ENCODE measurements around the gene ELP6.
"Not testable (repeated sequence)": the region's sequence is repeated elsewhere in the genome, so short reads cannot be mapped to it uniquely, and the experiment has no call there.

ELP6 gene

DNA sequence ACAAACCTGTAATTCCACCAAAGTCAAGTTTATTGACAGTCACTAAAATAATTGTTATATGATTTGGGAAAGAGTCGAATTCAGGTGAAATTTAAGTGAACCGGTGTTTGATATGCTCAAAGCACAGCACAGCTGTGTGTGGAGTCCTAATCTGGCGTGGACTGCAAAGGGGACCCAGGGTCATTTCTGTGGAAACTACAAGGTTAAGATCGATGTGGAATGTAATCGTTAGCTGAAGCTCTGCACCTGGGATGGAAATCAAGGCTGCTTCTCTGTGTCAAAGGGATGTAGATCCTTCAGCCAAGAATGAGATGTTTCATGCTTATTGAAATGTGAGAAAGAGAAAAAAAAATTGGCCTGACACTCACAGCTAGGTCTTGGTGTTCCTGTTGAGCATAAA is 1.6 kb upstream of the ELP6 start:
- in situ Hi-C loops (cut with HindIII; ENCODE audit: low sequenced_read_pairs) = no loop called here

DNA sequence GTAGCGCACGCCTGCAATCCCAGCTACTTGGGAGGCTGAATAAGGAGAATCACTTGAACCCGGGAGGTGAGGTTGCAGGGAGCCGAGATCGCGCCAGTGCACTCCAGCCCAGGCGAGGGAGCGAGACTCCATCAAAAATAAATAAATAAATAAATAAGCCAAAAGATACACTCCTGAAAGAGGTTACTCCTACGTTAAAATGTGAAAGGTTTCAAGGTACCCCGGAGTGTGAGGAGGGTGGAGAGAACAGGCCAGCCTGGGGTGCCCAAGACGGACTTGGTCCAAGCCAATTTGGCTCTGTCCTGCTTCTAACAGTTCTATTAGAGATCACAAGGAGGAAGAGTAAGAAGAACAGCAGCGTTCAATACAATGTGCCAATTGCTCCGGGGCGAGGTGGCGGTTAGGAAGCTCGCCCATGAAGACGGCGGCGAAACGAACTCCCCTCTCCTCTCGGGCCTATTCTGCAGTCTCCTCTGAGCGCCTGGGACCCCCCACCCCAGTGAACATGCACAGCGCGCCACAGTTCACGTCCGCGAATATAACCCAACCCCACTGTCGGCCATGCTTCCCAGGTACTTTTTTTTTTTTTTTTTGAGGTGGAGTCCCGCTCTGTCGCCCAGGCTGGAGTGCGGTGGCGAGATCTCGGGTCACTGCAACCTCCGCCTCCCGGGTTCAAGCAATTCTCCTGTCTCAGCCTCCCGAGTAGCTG is 942 bp downstream of the ELP6 start:
- in situ Hi-C loops (cut with HindIII; ENCODE audit: low sequenced_read_pairs) = no loop called here

DNA sequence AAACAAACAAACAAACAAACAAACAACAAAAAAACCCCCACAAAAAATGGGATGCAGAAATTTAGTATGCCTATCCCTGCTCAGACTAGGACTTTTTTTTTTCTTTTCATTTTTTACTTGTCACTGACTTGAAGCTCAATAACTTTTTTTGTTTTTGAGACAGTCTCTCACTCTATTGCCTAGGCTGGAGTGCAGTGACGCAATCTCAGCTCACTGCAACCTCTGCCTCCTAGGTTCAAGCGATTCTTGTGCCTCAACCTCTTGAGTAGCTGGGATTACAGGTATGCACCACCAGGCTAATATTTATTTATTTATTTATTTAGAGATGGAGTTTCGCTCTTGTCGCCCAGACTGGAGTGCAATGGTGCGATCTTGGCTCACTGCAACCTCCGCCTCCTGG is 8.2 kb downstream of the ELP6 start:
- in situ Hi-C loops (cut with HindIII; ENCODE audit: low sequenced_read_pairs) = not testable (repeated sequence)

DNA sequence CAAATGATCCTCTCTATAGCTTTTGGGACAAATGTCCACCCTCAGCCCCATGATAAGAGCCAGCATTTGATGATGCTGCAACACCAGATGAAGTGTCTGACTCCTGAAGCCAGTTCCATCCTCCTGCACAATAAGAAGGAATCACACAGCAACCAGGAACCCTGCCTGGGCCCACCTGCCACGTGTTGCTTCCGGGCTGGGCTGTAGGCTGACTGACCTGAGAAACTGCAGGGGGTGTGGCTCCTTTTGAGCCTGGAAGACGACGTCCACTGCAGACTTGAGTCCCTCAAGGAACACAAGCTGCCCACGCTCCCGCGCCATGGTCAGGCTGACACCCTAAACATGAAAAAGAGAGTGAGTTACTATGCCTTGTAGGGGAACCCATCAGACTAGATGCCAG is 9.4 kb downstream of the ELP6 start:
- in situ Hi-C loops (cut with HindIII; ENCODE audit: low sequenced_read_pairs) = no loop called here

DNA sequence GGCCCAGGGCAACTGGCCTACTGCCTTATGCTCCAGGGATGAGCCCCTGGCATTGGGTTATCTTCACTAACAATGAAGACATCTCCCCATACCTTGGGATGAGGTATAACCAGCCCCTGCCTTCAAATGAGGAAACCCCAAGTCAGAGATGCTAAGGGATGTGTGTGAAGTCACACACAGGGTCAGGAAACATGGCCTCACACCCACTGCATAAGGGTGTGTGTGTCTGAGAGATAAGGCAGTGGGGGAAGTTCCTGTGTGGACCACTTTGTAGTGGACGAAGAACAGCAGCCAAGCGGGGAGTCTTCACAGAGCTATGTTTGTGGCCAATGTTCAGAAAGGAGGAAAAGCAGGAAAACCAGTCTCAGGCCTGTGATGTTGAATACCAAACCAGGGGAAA is 10.5 kb downstream of the ELP6 start:
- in situ Hi-C loops (cut with HindIII; ENCODE audit: low sequenced_read_pairs) = no loop called here

DNA sequence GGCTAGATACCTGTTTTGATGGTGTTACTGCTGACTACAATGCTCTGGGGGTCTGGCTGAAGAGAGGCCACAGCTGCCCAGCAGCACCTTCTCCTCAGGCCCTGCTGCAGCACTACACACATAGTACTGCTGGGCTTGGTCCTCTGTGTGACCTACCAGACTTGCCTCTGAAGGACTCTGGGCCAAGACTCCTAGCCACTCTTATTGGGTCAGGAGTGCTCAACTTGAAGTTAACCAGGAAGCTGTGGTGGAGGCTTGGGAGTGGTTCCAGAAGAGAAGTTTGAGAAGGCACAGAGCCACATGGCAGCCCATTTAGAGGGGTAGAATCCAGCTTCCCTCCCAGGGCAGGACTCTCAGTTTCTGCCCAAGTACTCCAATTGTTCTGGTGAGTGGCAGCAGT is 16.6 kb downstream of the ELP6 start:
- in situ Hi-C loops (cut with HindIII; ENCODE audit: low sequenced_read_pairs) = no loop called here

DNA sequence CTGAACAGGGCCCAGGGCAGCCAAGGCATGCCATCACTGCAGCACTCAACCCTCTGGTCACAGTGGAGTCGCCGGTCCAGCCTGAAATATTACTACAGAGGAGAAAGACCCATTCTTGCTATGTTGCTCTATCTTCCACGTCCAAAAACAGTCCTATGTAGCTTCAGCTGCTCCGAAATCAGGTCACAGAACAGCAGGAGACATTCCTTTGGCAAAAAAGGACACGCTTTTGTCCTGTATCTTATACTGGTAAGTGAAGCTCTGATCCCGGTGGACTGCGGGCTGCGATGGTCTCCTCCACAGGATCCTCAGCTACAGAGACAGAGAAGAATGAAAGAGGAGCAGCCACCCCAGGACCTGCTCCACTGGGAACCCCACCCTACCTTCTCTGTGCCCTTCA is 17.6 kb downstream of the ELP6 start:
- in situ Hi-C loops (cut with HindIII; ENCODE audit: low sequenced_read_pairs) = no loop called here

DNA sequence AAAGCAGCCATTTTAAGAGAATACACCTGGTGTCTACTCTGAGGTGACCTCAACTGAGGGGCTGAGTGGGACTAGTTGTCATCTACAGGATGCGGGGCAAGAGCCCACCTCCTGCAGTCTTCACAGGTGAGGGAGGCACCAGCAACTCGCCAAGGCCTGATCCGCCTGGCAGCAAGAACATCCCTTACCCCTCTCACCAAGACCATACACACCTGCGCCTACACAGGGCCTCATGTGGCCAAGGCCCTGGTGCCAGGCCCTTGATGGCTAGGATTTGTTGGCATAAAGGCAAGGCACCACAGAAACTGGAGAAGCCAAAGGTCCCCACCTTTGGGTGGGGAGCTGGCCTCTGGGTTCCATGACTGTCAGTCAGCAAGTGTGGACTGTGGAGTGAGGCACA is 18.4 kb downstream of the ELP6 start:
- in situ Hi-C loops (cut with HindIII; ENCODE audit: low sequenced_read_pairs) = no loop called here

DNA sequence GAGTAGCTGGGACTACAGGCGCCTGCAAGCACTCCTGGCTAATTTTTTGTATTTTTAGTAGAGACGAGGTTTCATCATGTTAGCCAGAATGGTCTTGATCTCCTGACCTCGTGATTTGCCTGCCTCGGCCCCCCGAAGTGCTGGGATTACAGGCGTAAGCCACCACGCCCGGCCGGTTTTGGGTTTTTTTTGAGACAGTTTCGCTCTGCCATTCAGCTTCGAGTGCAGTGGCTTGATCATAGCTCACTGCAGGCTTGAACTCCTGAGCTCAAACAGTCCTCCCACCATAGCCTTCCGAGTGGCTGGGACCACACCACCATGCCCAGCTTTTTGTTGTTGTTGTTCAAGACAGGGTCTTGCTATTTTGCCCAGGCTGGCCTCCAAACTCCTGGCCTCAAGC is 21.7 kb downstream of the ELP6 start:
- in situ Hi-C loops (cut with HindIII; ENCODE audit: low sequenced_read_pairs) = no loop called here

DNA sequence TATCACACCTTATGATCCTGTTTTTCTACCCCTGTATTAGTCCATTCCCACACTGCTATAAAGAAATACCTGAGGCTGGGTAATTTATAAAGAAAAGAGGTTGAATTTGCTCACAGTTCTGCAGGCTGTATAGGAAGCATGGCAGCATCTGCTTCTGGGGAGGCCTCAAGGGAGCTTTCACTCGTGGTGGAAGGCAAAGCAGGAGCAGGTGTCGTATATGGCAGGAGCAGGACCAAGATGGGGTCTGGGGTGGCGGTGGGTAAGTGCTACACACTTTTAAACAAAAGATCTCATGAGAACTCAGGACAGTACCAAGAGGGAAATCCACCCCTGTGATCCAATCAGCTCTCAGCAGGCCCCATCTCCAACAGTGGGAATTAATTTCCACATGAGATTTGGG is 22.3 kb downstream of the ELP6 start:
- in situ Hi-C loops (cut with HindIII; ENCODE audit: low sequenced_read_pairs) = no loop called here

DNA sequence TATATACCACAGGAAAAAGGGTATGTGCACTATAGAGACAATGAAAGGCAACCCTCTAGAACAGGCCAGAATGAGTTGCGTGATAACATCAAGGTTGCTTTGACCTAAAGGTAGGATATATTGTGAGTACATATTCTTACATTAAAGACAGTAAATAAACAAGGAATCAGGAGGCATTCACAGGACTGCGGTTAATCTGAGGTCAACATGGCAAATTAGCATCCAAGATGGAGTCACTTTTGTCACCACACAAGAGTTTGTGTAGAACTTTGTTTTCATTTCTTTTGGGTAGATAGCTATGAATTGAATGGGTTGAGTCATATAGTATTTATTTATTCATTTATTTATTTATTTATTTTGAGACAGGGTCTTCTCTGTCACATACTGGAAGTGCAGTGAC is 26.2 kb downstream of the ELP6 start:
- in situ Hi-C loops (cut with HindIII; ENCODE audit: low sequenced_read_pairs) = no loop called here

DNA sequence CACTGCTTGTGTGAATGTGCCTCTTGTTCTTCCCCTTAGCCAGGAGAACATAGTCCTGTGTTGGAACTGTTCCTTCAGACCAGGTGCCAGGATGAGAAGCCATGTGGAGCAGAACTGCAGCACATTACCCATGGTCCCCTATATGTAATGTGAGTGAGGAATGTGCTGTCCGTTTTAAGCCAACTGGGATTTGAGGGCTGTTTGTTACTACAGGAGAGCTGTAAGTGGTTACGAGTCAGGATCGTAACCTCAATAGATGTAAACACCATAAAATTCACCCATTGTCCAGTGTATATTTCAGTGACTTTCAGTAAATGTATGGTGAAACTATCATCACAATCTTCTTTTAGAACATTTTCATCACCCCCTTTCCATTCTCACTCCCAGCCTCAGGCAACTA is 27.7 kb downstream of the ELP6 start:
- in situ Hi-C loops (cut with HindIII; ENCODE audit: low sequenced_read_pairs) = no loop called here

DNA sequence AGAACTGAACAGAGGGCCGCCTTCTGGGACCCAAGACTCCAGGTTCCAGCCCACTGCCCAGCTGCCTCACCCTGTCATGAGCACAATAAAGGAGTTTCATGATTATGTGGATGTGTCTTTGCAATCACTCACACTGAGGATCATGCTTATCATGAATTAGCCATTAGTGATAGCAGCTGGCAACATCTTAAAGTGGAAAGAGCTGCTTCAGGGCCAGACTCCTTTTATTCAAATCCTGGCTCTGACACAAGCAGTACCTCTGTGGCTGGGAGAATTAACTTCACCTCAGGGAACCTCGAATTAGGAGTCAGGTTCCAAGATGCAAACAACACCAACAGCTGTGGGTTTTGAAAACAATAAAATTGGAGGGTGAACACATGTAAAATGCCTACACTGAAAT is 31.1 kb downstream of the ELP6 start:
- in situ Hi-C loops (cut with HindIII; ENCODE audit: low sequenced_read_pairs) = loop anchor here (5.0 kb wide), 1 partner anchor 75 kb away; no protein-coding TSS in a partner anchor

DNA sequence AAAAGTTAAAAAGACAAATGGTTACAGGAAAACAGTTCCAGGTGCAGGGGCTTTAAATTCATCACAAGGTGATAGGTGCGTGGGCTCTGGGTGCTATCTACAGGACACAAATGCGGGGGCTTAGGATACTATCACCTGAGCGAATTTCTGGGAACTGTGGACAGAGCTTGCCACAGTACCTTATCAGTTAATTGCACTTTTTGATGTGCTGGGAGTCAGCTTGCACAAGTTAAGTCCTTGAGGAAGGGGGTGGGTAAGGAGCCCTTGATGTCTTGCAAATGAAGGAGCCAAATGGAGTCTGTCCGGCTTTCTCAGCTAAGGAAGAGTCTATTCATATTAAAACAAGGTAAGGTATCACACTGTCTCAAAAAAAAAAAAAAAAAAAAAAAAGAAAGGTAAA is 31.7 kb downstream of the ELP6 start:
- in situ Hi-C loops (cut with HindIII; ENCODE audit: low sequenced_read_pairs) = loop anchor here (5.0 kb wide), 1 partner anchor 74 kb away; no protein-coding TSS in a partner anchor

DNA sequence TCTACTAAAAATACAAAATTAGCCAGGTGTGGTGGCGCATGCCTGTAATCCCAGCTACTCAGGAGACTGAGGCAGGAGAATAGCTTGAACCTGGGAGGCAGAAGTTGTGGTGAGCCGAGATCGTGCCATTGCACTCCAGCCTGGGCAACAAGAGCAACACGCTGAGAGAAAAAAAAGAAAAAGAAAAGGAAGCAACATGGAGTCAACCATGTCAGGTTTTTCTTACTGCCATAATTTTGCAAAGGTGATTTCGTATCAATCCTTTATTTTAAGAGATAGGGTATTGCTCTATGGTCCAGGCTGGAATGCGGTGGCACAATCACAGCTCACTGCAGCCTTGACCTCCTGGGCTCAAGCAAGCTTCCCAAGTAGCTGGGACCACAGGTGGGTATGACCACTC is 33.2 kb downstream of the ELP6 start:
- in situ Hi-C loops (cut with HindIII; ENCODE audit: low sequenced_read_pairs) = loop anchor here (5.0 kb wide), 1 partner anchor 73 kb away; no protein-coding TSS in a partner anchor

DNA sequence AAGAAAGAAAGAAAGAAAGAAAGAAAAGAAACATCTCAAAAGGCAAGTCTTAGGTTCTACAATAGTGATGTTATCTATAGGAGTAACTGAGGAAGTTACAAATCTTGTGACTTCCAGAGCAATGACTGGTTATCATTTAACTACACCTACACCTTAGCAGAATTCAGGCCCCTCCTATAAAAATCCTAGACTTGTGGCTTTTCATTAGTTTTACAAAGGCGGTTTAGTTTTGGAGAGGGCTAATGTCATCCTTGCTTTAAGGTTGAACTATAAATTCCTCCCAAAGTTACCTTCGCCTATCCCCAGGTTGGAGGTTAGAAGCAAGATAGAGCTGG is 33.7 kb downstream of the ELP6 start:
- in situ Hi-C loops (cut with HindIII; ENCODE audit: low sequenced_read_pairs) = loop anchor here (5.0 kb wide), 1 partner anchor 72 kb away; no protein-coding TSS in a partner anchor

DNA sequence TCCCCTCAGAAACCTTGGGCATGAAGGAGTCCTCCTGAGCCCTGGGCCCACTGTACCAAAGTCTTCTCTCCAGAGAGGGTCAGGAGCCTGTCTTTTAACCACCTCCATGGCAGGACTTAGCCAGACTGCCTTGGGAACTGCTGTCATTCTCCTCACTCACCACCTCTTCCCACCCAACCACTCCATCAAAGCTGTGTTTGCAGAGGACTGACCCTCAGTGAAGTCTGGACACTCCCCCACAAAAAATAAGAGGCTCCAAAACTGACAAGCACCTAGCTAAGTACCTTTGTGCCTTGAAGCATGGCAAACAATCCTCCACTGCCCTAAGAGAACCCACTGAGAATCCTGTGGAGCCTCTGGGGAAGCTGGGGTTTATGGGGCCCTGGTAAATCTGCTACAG is 35.5 kb downstream of the ELP6 start:
- in situ Hi-C loops (cut with HindIII; ENCODE audit: low sequenced_read_pairs) = no loop called here

DNA sequence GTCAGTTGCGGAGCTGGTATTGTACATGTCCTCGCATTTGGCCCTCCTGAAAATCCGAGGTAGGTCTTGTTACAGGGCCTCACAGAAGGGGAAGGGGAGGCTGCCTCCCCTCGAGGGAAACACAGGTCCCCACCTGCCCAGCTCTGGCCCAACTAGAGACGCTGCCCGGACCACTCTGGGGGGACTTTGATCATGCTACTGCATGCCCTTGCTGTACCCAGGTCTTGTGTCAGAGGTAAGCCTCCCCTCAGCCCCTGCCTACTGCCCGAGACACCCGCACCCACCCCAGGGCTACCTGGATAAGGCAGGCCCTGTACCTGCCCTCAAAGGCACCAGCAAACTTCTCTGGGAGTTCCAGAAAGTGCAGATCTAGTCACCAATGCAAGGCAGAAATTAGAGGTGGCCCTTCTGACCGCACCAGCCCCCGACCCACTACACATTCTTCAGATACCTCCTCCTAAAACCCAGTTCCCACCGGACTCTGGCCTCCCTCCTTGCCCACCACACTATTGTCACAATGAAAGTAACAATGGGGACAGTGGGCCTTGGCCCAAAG is 36.8 kb downstream of the ELP6 start:
- in situ Hi-C loops (cut with HindIII; ENCODE audit: low sequenced_read_pairs) = no loop called here

DNA sequence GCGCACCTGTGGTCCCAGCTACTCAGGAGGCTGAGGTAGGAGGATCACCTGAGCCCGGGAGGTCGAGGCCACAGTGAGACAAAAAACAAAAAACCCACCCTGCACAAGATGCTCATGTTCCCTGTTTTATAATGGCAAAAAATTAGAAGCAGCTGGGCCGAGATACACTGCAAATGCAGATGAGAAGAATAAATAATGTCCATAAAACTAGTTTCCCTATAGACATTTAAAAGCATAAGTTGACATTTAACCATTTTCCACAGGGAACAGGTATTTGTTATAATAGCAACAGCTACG is 37.2 kb downstream of the ELP6 start:
- in situ Hi-C loops (cut with HindIII; ENCODE audit: low sequenced_read_pairs) = no loop called here

DNA sequence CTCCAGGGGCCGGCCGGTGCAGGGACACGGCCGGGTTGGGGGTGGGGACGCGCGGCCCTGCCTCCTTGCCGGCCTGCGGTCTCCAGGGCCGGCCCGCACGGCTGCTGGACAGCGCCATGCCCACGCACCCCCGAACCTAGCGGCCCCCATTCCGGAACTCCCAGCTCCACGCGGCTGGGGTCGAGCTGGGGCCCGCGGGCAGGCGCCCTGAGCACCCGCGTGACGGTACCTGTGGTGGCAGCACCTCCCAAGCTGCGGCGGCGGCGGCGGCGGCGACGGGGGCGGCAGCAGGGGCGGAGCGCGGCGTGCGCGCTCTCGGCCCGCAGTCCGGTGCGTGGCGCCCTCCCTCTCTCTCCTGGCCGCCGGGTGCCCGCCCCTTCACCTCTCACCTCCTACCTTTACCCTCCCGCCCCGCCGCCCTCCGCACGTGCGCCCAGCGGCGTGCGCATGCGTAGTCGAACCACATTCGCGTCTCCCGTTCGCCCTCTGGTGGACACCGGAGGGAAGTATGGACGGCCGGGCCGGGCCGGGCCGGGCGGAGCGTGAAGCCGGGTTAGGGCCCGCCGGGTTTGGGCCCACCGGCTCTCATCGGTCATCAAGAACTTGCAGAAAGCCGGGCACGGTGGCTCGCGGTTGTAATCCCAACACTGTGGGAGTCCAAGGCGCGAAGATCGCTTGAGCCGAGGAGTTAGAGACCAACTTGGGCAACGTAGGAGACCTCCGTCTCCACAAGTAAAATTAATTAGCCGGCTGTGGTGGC is 37.8 kb downstream of the ELP6 start, which contains the start of gene SCAP:
SCAP (minus strand) TSS at position 372 of the 760 bp plus-strand sequence. CDS start 32,948 bp downstream, outside the sequence.
- in situ Hi-C loops (cut with HindIII; ENCODE audit: low sequenced_read_pairs) = no loop called here

DNA sequence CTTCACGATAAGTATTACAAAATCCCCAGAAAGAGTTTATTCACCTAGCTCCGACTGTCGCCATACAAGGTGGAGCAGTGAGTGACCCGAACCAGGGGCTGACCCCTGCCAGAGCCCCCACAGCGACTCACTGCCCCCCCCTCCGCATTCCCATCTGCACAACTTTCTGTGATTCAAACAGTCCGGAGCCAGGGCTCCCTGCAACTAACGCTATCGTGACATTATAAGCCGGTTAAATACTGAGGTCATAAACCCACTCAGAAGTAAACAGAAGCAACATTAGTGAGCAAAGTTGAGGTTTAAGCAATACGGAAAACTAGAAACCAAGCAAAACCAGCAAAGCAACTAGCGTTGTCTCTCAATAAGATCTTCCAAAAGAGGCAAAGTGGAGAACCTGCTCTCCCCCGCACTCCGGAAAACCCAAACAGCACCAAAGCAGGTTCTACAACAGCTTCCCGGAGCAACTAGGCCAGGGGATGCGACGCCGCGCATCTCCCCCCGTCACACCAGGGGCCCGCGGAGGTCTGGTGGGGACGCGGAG is 38.4 kb downstream of the ELP6 start:
- in situ Hi-C loops (cut with HindIII; ENCODE audit: low sequenced_read_pairs) = no loop called here

DNA sequence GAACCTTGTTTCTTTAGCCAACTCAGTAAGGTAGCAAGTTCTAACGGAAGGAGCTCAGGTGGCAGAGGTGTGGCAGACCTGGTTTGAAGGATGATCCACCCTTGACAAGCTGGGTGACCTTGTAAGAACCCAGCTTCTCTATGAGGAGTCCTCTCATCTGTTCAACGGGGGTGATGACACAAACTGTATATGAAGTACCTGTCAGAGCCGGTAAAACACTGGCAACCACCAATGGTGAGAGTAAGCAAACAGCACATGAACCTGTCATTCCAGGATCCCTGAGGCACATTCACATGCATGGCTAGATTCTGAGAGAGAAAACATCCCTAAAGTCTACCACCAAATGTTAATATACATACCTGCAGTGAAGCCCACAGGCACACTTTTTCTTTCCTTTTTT is 40.1 kb downstream of the ELP6 start:
- in situ Hi-C loops (cut with HindIII; ENCODE audit: low sequenced_read_pairs) = no loop called here

Data from endothelial cell of hepatic sinusoid (primary cell).